Stimulated activated CD4-positive, alpha-beta T cell treated with anti-CD3 and anti-CD28 coated beads, Interleukin-2, amount 100 ng/mL, for 48 hours (primary cell): ENCODE data around the gene COL28A1.
"Not testable (repeated sequence)": the region's sequence is repeated elsewhere in the genome, so short reads cannot be mapped to it uniquely, and the experiment has no call there.

Source experiments
- DNase-seq, 2 donors: peaks; one replicate each; pipeline ENCODE4 v3.0.0-alpha.2; 2020

The COL28A1 gene

DNA sequence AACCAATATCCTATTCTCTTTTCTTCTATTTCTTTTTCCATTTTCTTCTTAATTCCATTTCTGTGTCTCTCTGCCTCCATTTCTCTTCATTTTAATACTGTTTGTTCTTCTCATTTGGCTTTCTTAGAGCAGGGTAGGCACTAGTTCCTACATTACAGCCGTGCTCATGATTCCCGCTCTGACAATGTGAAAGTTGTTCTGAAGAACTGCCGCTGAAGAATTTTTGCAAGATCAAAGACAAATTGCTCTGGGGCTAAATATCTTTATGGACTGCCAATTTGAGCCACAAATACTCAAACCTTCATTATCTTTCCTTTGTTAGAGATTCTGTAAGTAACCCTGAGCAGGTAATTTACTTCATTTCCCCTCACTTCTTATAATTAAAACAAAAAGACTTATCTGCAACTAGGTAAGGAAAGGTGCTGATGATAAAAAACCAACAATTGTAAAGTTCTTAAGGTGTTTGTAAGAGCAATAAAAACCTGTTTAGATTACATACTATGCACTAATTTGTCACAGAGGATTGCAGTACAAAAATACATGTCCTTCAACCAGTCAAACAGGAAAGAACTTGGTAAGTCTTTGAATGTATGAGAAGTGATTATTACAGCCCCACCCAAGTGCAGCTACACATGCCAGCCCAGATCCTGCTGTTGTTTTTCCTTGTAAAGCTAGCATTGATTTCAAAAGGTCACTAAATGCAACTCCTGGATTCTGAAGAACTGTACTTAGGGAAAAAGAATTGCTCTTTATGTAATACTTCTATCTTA, 127.5 kb downstream of the COL28A1 start:
- no peak for DNase-seq

- no peak for DNase-seq
These were observed 130.2 kb downstream of the COL28A1 start for GRCh38 chr7:7405461-7405860.

DNA sequence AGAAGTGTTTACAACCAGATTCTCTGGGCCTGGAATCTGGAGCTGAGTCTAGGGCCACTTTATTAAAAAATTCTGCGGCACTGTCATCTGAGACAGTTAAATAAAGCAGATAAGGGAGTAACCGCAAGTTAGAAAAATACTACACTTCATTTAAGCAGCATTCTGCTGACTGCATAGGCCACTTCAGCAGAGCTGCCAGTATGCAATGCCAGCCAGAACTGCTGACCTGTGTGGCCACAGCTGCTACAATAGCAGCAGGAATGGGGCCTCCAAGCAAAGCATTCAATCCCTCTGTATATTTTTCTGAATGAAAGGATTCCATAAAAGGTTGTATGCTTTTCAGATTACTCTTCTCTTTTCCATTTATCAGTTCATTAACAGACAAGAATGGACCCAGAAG, 136.0 kb downstream of the COL28A1 start:
- DNase-seq = no peak

- no peak for DNase-seq
These were observed 139.9 kb downstream of the COL28A1 start for GRCh38 chr7:7395785-7396184.

DNA sequence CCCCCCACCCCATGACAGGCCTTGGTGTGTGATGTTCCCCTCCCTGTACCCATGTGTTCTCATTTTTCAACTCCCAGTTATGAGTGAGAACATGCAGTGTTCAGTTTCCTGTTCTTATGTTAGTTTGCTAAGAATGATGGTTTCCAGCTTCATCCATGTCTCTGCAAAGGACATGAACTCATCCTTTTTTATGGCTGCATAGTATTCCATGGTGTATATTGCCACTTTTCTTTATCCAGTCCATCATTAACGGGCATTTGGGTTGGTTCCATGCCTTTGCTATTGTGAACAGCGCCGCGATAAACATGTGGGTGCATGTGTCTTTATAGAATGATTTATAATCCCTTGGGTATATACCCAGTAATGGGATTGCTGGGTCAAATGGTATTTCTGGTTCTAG, 147.5 kb downstream of the COL28A1 start:
- DNase-seq = not testable (repeated sequence)

- no peak for DNase-seq
These were observed 150.3 kb downstream of the COL28A1 start for GRCh38 chr7:7385421-7385820.

DNA sequence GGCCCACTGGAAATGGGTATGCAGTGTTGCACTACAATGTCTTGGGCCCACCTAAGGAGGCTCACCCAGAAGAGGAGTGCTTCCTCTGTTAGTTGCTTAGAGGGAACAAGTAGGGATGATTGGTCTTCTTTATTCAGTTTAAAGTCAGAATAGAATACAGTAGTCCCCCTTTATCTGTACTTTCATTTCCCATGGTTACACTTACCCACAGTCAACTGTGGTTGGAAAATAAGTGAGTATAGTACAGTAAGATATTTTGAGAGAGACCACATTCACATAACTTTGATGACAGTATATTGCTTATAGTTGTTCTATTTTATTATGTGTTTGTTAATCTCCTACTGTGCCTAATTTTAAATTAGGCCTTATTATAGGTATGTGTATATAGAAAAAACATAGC, 151.4 kb downstream of the COL28A1 start:
- DNase-seq = no peak

DNA sequence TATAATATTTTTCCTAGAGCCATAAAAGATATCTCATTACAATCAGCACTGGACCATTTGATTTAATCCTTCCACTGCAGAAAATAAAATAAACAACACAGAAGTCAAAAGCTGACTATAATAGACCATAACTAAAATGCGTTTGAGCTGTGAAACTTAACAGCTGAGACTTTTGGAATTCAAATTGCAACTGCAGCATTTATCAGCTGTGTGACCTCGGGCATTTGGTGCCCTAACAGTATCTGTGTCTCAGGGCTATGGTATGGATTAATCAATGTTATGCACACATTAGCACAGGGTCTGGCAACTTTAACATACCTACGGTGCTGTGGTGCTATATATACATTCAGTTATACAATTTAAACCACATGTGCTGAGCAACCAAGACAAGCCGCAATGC, 160.1 kb downstream of the COL28A1 start:
- DNase-seq = no peak

DNA sequence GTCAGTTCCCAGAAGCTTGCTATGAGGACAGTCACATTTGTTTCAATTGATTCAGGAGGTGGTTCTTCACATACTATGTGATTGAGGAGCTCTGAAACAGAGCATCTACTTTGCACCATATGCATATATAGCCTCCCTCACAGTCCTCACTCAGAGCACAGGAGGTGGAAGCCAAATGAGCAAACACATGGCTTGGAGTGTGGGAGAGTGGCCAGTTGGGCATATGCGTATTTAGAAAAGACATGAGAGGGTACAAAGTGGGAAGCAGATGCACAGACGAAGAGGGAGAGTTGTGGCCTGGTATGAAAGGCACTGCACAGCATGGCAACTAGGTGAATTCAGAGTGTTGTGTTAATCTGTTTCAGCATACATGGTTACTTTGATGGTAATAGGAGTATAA, 165.6 kb downstream of the COL28A1 start:
- DNase-seq = no peak

DNA sequence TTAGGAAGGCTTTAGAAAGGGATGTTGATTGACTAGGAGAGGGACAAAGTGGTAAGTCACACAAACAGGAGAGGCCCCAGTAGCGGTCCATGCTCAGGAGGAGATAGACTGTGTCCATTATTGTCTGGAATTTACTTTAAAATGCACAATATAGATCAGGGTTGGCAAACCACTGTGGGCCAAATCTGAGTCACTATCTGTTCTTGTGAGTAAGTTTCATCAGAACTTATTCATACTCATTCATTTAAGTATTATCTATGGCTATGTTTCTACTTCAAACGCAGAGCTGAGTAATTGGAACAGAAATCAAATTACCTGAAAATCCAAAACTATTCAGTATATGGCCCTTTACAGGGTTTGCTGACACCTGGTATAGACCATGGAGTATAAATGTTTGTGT, 166.5 kb downstream of the COL28A1 start:
- no peak for DNase-seq

- DNase-seq = no peak
These were observed 181.0 kb downstream of the COL28A1 start for GRCh38 chr7:7354674-7355073.

DNA sequence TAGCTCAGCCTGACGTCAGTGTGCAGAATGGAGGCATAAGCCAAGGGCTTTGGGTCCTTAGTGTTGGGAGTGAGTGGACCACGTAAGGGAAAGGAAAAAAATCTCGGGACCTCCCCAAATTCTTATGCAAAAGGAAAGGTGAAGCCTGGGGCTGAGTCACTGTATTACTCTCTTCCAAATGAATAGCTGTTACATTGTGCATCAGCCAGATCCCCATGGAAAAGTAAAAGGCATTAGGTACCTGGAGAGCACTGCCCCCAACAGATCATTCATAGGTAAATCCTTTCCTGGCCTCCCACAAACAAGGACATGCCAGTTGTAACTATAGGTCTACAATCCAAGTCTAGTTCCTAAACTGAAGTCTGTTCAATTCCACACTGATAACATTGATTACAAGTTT, 182.8 kb downstream of the COL28A1 start:
- DNase-seq = no peak

DNA sequence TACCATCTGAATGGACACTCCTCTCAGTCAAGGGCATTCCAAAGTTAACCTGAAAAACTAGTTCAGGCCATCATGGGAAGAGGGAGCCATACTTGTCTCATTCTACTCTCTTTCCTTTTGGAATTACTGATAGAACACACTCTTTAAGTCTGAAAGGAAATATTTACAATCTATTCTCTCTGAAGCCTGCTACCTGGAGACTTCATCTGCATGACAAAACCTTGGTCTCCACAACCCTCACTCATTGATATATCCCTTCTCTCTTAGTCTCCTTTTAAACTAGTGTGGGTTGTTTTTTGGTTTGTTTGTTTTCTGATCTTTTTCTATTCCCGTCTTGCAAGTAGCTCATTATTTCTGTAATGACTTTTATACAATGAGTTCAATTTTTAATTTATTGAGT, 183.8 kb downstream of the COL28A1 start:
- no peak for DNase-seq

GRCh38 chr7:7351156-7351555, 184.5 kb downstream of the COL28A1 start:
- DNase-seq = no peak

DNA sequence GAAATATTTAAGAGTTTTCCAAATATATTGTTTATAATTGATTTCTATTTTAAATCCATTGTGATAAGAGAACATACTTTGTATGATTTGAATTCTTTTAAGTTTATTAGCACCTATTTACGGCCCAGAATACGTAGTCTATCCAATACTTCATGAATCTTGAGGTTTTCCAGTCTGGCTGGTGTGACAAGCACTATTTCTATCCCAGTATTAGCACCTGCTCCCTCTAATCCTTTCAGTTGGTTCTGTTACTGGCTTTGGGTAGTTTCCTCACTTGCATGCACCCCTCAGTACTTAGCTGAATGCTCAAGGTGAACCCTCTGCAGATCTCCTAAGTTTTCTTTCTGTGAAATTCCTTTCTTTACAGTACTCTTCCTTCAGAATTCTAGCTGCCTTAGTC, 186.5 kb downstream of the COL28A1 start:
- no peak for DNase-seq

DNA sequence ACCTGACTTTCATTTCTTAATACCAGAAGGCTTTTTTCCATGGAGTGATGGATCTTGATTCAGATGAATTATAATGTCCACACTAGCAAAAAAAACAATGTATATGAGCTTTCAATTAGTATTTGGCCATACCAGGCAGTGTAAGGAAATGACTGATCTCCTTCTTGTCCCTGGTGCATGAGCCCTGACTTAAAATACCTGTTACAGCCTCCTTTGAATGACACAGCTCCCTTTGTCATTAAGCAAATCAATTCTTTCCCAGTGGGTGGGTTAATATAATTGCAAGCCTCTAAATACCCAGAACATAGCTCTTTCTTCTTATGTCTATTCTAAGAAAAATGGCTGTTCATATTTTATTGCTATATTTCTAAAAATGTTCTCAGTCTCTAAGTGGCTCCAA, 188.6 kb downstream of the COL28A1 start:
- DNase-seq = no peak

DNA sequence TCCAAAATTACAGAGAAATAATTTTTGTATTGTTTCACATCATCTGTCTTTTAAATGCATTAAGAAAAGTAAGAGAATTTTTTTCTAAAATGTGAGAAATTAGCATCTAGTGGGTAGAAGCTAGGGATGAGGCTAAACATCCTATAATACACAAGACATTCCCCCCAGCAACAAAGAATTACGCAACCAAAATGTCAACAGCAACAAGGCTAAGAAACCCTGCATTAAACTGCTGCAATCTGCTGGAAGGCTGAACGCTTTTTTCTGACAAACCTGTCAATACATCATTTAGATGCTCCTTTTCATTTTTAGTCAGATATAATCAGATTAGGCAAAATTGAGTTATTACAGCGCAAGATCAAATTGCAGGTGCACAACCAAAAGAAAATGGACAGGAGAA, 191.1 kb downstream of the COL28A1 start:
- DNase-seq = no peak

- DNase-seq = no peak
These were observed 199.8 kb downstream of the COL28A1 start for GRCh38 chr7:7335909-7336308.

GRCh38 chr7:7335215-7335614, 200.5 kb downstream of the COL28A1 start:
- no peak for DNase-seq

GRCh38 chr7:7333610-7334009, 202.1 kb downstream of the COL28A1 start:
- no peak for DNase-seq

GRCh38 chr7:7331523-7331922, 204.2 kb downstream of the COL28A1 start:
- no peak for DNase-seq

GRCh38 chr7:7330997-7331396, 204.7 kb downstream of the COL28A1 start:
- no peak for DNase-seq

GRCh38 chr7:7329326-7329725, 206.3 kb downstream of the COL28A1 start:
- DNase-seq = no peak

DNA sequence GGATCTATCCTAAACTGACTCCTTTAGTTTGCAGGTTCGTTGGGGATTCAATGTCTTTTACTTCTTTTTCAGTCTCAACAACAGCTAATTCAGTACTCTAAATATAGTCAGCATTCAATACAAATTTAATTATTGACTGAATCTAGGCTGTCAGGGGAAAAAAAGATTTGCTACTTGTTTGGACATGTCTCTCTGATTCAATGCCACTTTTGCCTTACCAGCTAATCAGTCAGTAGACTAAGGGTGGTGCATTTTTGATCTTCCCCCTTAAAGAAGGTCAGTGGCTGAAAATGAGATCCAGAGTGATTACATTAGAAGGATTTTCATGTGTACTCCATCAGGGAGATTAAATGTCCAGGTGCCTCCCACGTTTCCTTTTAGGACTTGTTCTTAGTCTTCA, 208.2 kb downstream of the COL28A1 start:
- DNase-seq = no peak

DNA sequence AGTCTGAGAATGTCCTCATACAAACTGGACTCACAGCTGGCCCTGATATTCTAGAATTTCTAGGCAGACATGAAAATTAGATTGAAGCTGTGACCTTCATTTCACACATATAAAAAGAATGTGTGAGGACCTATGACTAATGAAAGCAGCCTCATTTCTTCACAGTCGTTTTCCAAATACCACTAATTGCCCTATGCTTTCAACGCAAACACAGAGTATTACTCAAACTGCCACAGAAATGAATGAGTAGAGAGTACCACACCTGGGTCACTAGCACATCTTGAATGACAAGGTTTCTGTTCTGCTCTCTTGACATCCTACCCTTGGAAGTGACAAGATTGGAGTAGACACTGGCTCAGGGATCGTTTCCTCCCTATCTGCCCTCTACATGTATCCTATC, 211.0 kb downstream of the COL28A1 start:
- DNase-seq = no peak
